Endothelial cell (in vitro differentiated cells): ENCODE data around the gene CYTH4. TPM values are rescaled to one million over a fixed set of nuclear protein-coding genes. Genes with fewer than 3 reads are reported as not detected.

Source experiments
- DNase-seq: peaks from one replicate; pipeline ENCODE4 v3.0.0; 2021; ENCODE audit warnings: low spot score
- H3K27ac Mint-ChIP-seq: one replicate; pipeline ENCODE4 v1.8.0; 2021; ENCODE audit warnings: mixed read lengths, inconsistent platforms; ENCODE audit not compliant: unreplicated experiment
- H3K27me3 Mint-ChIP-seq: one replicate; pipeline ENCODE4 v1.8.0; 2021; ENCODE audit warnings: mild to moderate bottlenecking, moderate library complexity, mixed read lengths, inconsistent platforms; ENCODE audit not compliant: unreplicated experiment
- H3K36me3 Mint-ChIP-seq: one replicate; pipeline ENCODE4 v1.8.0; 2021; ENCODE audit warnings: mild to moderate bottlenecking, low read depth, mixed read lengths, inconsistent platforms; ENCODE audit not compliant: unreplicated experiment
- H3K4me1 Mint-ChIP-seq: one replicate; pipeline ENCODE4 v1.8.0; 2021; ENCODE audit warnings: mild to moderate bottlenecking, mixed read lengths, inconsistent platforms; ENCODE audit not compliant: unreplicated experiment
- H3K4me3 Mint-ChIP-seq: one replicate; pipeline ENCODE4 v1.8.0; 2021; ENCODE audit warnings: mild to moderate bottlenecking, mixed read lengths, inconsistent platforms; ENCODE audit not compliant: unreplicated experiment
- H3K9me3 Mint-ChIP-seq: one replicate; pipeline ENCODE4 v1.8.0; 2021; ENCODE audit warnings: mixed read lengths, inconsistent platforms; ENCODE audit not compliant: unreplicated experiment
- CTCF ChIP-seq: fragments of 200-600 bp; sonication (generic); IDR thresholded peaks from one replicate; pipeline ENCODE4 v1.5.0; 2021; ENCODE audit warnings: antibody characterized with exemption; ENCODE audit not compliant: unreplicated experiment
- total RNA-seq: library from RNA; stranded (reverse); fragmentation: NEBNext Ultra II Directional; extraction: Animal tissue kit (Norgen Biotek cat#: 25700); gene quantifications from one replicate; pipeline ENCODE4 v1.2.1, GENCODE V29; 2021; ENCODE audit not compliant: unreplicated experiment

CYTH4 gene
- total RNA-seq, 1 donor from 2014 or later: 0.33 TPM

GRCh38 chr22:37345863-37346504 lies 63.7 kb downstream of the CYTH4 start:
- Mint-ChIP-seq H3K4me3 (no peak overlapping the region), H3K36me3 (no peaks in the 10 kb centered on the region), H3K9me3 (no peaks in the 10 kb centered on the region), H3K27ac (no peak overlapping the region), H3K4me1 (peaks cover 9% of the 10 kb centered on the region), H3K27me3 (peaks cover 4% of the 10 kb centered on the region)
- no peak for TF ChIP-seq CTCF
- no peak for DNase-seq

GRCh38 chr22:37346505-37346895 lies 64.2 kb downstream of the CYTH4 start:
- no peak overlapping the region for H3K27ac Mint-ChIP-seq
- H3K4me3 Mint-ChIP-seq: no peak overlapping the region
- TF ChIP-seq CTCF: no peak
- no peaks in the 10 kb centered on the region for H3K9me3 Mint-ChIP-seq
- no peak for DNase-seq
- peaks cover 9% of the 10 kb centered on the region for H3K4me1 Mint-ChIP-seq
- H3K36me3 Mint-ChIP-seq: no peaks in the 10 kb centered on the region
- H3K27me3 Mint-ChIP-seq: peaks cover 4% of the 10 kb centered on the region

GRCh38 chr22:37349043-37349814 lies 66.9 kb downstream of the CYTH4 start:
- Mint-ChIP-seq H3K4me1 (peaks cover 9% of the 10 kb centered on the region), H3K36me3 (no peaks in the 10 kb centered on the region), H3K4me3 (no peak overlapping the region), H3K27ac (peak overlapping the region; percentile 42), H3K27me3 (peaks cover 7% of the 10 kb centered on the region), H3K9me3 (no peaks in the 10 kb centered on the region)
- no peak for DNase-seq
- TF ChIP-seq CTCF: no peak

GRCh38 chr22:37351232-37351631 lies 68.9 kb downstream of the CYTH4 start:
- no peak overlapping the region for H3K27ac Mint-ChIP-seq
- TF ChIP-seq CTCF: no peak
- no peaks in the 10 kb centered on the region for H3K36me3 Mint-ChIP-seq
- DNase-seq: no peak
- peaks cover 6% of the 10 kb centered on the region for H3K27me3 Mint-ChIP-seq
- no peaks in the 10 kb centered on the region for H3K9me3 Mint-ChIP-seq
- H3K4me3 Mint-ChIP-seq: no peak overlapping the region
- no peaks in the 10 kb centered on the region for H3K4me1 Mint-ChIP-seq

GRCh38 chr22:37352481-37352880 lies 70.2 kb downstream of the CYTH4 start:
- Mint-ChIP-seq H3K27me3 (peaks cover 6% of the 10 kb centered on the region), H3K4me3 (no peak overlapping the region), H3K9me3 (no peaks in the 10 kb centered on the region), H3K36me3 (no peaks in the 10 kb centered on the region), H3K4me1 (no peaks in the 10 kb centered on the region), H3K27ac (no peak overlapping the region)
- no peak for DNase-seq
- no peak for TF ChIP-seq CTCF
